Measurements from ENCODE around the gene MYO10.

DNA sequence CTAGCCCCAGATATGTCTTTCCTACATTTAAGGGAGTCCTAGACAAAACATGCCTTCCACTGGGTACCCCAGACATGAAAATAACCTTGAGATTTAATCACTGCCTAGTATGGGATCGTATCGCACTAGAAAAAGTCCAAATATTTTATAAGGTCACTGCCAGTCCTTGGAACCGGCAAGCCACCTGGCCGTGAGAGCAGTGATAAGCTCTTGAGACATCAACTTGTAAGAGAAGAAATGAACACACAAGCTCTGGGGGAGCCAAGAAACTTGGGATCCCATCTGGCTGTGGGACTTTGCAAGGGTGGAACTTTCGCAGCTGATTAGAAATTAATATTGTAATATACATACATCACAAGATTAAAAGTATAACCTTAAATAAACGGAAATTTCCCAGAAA lies 21.5 kb downstream of the MYO10 start:
- TF ChIP-seq, protein P1, sequence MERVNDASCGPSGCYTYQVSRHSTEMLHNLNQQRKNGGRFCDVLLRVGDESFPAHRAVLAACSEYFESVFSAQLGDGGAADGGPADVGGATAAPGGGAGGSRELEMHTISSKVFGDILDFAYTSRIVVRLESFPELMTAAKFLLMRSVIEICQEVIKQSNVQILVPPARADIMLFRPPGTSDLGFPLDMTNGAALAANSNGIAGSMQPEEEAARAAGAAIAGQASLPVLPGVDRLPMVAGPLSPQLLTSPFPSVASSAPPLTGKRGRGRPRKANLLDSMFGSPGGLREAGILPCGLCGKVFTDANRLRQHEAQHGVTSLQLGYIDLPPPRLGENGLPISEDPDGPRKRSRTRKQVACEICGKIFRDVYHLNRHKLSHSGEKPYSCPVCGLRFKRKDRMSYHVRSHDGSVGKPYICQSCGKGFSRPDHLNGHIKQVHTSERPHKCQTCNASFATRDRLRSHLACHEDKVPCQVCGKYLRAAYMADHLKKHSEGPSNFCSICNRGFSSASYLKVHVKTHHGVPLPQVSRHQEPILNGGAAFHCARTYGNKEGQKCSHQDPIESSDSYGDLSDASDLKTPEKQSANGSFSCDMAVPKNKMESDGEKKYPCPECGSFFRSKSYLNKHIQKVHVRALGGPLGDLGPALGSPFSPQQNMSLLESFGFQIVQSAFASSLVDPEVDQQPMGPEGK (CRISPR knock-in tag; IDR thresholded peaks at IDR 0.05; ENCODE audit: borderline replicate concordance), result no peak
- TF ChIP-seq, protein P2, sequence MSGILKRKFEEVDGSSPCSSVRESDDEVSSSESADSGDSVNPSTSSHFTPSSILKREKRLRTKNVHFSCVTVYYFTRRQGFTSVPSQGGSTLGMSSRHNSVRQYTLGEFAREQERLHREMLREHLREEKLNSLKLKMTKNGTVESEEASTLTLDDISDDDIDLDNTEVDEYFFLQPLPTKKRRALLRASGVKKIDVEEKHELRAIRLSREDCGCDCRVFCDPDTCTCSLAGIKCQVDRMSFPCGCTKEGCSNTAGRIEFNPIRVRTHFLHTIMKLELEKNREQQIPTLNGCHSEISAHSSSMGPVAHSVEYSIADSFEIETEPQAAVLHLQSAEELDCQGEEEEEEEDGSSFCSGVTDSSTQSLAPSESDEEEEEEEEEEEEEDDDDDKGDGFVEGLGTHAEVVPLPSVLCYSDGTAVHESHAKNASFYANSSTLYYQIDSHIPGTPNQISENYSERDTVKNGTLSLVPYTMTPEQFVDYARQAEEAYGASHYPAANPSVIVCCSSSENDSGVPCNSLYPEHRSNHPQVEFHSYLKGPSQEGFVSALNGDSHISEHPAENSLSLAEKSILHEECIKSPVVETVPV (CRISPR knock-in tag; IDR thresholded peaks at IDR 0.05), result no peak
